Natural killer cell (primary cell): Measurements from ENCODE around the gene MICAL2. TPM values are rescaled to one million over a fixed set of nuclear protein-coding genes. Genes with fewer than 3 reads are reported as not detected.

Experiments
- ATAC-seq, 3 donors: fragments of 150-1000 bp in 2 of 3; fragments of 200-7000 bp in 1 of 3; cut with Tn5 transposase; 1 replicate in 1 of 3; 2 replicates in 2 of 3; pipeline ENCODE4 v1.10.0; 2021; ENCODE audit warnings: mild to moderate bottlenecking in 2 of 3, moderate library complexity in 2 of 3
- DNase-seq, 2 donors: peaks; one replicate each; pipeline versions ENCODE4 v3.0.0 to v3.0.0-alpha.2; 2013 to 2021; ENCODE audit warnings: mixed read lengths in 1 of 2
- H3K27ac ChIP-seq: one replicate; pipeline ENCODE4 v1.5.1; 2013; ENCODE audit warnings: mild to moderate bottlenecking, low read length
- H3K27me3 ChIP-seq: one replicate; pipeline ENCODE4 v1.6.1; 2013; ENCODE audit warnings: low read length; ENCODE audit not compliant: control insufficient read depth, insufficient read depth
- H3K36me3 ChIP-seq: one replicate; pipeline ENCODE4 v1.6.1; 2013; ENCODE audit warnings: low read length; ENCODE audit not compliant: control insufficient read depth, insufficient read depth
- H3K4me1 ChIP-seq: one replicate; pipeline ENCODE4 v1.6.1; 2013; ENCODE audit warnings: low read length; ENCODE audit not compliant: control insufficient read depth, insufficient read depth
- H3K4me3 ChIP-seq: one replicate; pipeline ENCODE4 v1.5.1; 2013; ENCODE audit warnings: low read length
- H3K9me3 ChIP-seq: one replicate; pipeline ENCODE4 v1.6.1; 2013; ENCODE audit warnings: low read length; ENCODE audit not compliant: control insufficient read depth, insufficient read depth
- H3K27ac Mint-ChIP-seq, 2 donors: one replicate each; pipeline ENCODE4 v1.8.0; 2022; ENCODE audit warnings: mild to moderate bottlenecking in 2 of 2, mixed read lengths in 2 of 2, moderate library complexity in 1 of 2
- H3K27me3 Mint-ChIP-seq, 2 donors: one replicate each; pipeline ENCODE4 v1.8.0; 2022; ENCODE audit warnings: low read depth in 2 of 2, mixed read lengths in 2 of 2
- H3K36me3 Mint-ChIP-seq: one replicate; pipeline ENCODE4 v1.8.0; 2022; ENCODE audit warnings: mixed read lengths
- H3K4me1 Mint-ChIP-seq, 2 donors: one replicate each; pipeline ENCODE4 v1.8.0; 2022; ENCODE audit warnings: mixed read lengths in 2 of 2
- H3K4me3 Mint-ChIP-seq: one replicate; pipeline ENCODE4 v1.8.0; 2022; ENCODE audit warnings: mild to moderate bottlenecking, moderate library complexity, mixed read lengths
- H3K9me3 Mint-ChIP-seq, 2 donors: one replicate each; pipeline ENCODE4 v1.8.0; 2022; ENCODE audit warnings: mixed read lengths in 2 of 2
- WGBS: methylation state at CpG from one replicate; pipeline ENCODE4 v1.1.7; 2013; ENCODE audit warnings: missing lambda C conversion rate; ENCODE audit not compliant: insufficient coverage; 5-methylcytosine and 5-hydroxymethylcytosine counted together
- intact Hi-C: fragments of 100-400 bp; cut with micrococcal nuclease; formaldehyde crosslinking; loops from one replicate; pipeline ENCODE4 v1.14.2; 2022
- total RNA-seq, 4 donors: library from RNA; stranded (reverse); fragments of 120-200 nt in 1 of 4; gene quantifications; one replicate each; pipeline versions ENCODE4 v1.2.3 to v1.2.4, GENCODE V29; 2013 to 2022
- TF ChIP-seq, protein P1 (sequence below): fragments of 200-600 bp; IDR thresholded peaks from one replicate; pipeline ENCODE4 v1.8.0; 2022; ENCODE audit warnings: antibody characterized with exemption

Gene MICAL2
- total RNA-seq, 3 donors from 2014 or later (not counting 1 experiment from before 2014, with no cell fraction given) = 54.6 to 68.6 (median 57.4) TPM

DNA sequence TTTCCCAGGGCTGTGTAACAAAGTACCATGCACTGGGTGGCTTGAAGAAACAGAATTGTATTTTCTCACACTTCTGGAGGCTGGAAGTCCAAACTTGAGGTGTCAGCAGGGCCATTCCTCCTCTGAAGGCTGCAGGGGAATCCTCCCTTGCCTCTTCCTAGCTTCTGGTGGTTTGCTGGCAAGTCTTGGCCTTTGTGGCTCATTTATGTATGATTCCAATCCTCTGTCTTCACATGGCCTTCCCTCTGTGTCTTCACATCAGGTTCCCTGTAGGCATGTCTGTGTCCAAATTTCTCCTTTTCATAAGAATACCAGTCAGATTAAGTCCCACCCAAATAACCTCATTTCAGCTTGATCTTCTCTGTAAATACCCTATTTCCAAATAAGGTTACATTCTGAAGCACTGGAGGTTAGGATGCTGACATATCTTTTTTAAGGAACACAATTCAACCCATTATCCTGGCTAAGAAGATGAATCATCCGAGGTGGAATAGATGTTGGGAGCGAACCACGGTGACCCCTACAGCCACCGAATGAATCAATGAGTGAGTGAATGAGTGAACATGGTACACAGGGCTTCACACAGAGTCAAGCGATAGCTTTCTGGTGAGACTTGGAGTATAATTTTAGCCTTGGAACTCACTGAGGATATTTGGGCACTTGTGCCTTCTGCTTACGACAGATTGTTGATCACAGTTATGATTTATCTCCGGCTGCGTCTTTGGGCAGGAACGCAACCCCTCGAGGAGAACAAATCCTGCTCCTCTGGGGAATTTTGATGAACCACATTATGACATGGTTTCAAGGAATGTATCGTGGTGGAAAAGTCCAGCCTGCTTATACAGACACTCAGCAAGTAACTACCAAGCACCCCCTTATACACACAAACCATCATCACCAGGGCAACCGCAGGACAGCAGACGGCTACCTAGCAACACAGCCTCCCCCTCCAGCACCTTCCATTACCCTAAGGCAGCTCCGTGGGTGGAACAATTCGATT, 34.3 kb upstream of the MICAL2 start:
- ATAC-seq (no peak), DNase-seq (no peak)
- TF ChIP-seq, protein P1, sequence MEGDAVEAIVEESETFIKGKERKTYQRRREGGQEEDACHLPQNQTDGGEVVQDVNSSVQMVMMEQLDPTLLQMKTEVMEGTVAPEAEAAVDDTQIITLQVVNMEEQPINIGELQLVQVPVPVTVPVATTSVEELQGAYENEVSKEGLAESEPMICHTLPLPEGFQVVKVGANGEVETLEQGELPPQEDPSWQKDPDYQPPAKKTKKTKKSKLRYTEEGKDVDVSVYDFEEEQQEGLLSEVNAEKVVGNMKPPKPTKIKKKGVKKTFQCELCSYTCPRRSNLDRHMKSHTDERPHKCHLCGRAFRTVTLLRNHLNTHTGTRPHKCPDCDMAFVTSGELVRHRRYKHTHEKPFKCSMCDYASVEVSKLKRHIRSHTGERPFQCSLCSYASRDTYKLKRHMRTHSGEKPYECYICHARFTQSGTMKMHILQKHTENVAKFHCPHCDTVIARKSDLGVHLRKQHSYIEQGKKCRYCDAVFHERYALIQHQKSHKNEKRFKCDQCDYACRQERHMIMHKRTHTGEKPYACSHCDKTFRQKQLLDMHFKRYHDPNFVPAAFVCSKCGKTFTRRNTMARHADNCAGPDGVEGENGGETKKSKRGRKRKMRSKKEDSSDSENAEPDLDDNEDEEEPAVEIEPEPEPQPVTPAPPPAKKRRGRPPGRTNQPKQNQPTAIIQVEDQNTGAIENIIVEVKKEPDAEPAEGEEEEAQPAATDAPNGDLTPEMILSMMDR = no peak
- H3K27ac Mint-ChIP-seq = no peak overlapping the region
- no peaks in the 10 kb centered on the region for H3K36me3 ChIP-seq
- intact Hi-C loops = no loop called here
- H3K9me3 ChIP-seq = no peaks in the 10 kb centered on the region
- H3K27me3 Mint-ChIP-seq = peaks cover 16 to 41% of the 10 kb centered on the region in 2 donors
- 95% methylated on average over 15 of the region's 15 CpGs for WGBS
- no peak overlapping the region for H3K4me3 Mint-ChIP-seq
- peaks cover 4% of the 10 kb centered on the region for H3K4me1 ChIP-seq
- no peaks in the 10 kb centered on the region for H3K36me3 Mint-ChIP-seq
- H3K4me1 Mint-ChIP-seq = peaks cover 4 to 6% of the 10 kb centered on the region in 2 donors
- no peaks in the 10 kb centered on the region for H3K27me3 ChIP-seq
- H3K4me3 ChIP-seq = no peak overlapping the region
- H3K9me3 Mint-ChIP-seq = no peaks in the 10 kb centered on the region
- no peak overlapping the region for H3K27ac ChIP-seq

DNA sequence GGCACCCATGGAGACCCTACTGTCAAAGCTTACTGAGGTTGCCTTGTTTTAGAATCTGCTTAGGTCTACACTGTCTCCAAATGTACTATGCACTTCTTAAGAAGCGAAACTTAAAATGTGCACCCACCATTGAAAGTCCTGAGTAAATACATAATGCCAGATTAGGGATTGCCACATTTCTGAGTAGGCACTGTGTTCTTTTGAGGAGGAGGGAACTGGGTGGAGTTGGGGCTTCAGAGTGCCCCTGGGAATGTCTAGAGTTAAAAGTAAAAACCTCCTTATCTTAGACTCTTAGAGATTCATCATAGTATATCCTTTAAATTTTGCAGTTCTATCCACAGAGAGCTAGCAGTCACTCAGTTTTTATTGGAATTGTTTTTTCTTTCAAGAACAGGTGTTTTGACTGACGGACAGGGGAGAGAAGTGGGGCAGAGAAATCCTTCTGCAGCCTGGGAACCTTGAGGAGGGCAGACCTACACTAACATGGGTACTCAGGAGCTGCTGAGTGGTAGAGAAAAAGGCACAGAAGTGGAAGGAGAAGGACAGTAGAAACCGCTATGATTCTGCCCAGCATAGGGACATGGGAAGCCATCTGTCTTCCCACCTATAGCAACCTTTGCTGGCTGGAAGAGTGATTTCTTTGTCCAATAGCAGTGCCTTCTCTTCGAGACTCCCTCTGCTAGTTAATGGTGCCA, 33.4 kb upstream of the MICAL2 start:
- Histone ChIP-seq H3K9me3 (no peaks in the 10 kb centered on the region), H3K27ac (no peak overlapping the region), H3K36me3 (no peaks in the 10 kb centered on the region), H3K4me1 (no peaks in the 10 kb centered on the region), H3K27me3 (no peaks in the 10 kb centered on the region), H3K4me3 (no peak overlapping the region)
- Mint-ChIP-seq H3K4me3 (no peak overlapping the region), H3K27me3 (peaks cover 16 to 41% of the 10 kb centered on the region in 2 donors), H3K9me3 (no peaks in the 10 kb centered on the region), H3K4me1 (no peaks in the 10 kb centered on the region), H3K27ac (no peak overlapping the region), H3K36me3 (no peaks in the 10 kb centered on the region)
- TF ChIP-seq, protein P1 = no peak
- no peak for DNase-seq
- WGBS = 93% methylated on average over 4 of the region's 4 CpGs
- no peak for ATAC-seq
- intact Hi-C loops = no loop called here

DNA sequence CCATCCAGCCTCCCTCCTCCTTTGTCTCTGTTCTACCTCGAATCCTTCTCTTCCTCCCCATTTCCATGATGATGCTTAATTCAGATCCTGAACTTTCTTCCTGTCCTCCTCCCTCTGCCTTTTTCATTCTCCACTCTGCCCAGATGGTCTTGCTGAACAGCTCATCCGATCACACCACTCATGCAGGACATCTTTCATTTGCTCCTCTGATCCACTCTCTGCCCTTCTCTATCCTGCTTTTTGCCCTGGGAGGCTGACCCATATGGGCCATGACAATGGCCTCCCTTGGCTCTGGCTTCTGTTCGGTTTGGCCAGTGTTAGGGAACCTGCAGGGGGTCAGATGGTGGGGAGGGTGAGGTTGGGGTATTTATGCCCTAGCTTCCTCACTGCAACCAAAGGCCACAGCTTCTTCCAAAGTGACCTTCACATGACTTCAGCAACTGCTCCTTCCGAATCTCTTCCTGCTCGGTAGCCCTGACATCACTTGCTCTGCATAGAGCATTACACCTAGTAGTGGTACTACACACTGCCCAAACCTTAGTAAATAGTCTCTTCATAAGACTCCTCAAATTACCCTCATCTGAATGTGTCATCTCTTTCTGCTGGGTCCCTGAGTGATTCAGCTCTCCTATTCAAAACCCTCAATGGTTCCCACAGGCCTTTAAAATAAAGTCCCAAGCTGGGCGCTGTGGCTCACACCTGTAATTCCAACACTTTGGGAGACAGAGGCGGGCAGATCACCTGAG, 32.7 kb upstream of the MICAL2 start:
- Histone ChIP-seq H3K9me3 (no peaks in the 10 kb centered on the region), H3K4me3 (no peak overlapping the region), H3K36me3 (no peaks in the 10 kb centered on the region), H3K27ac (no peak overlapping the region), H3K27me3 (no peaks in the 10 kb centered on the region), H3K4me1 (no peaks in the 10 kb centered on the region)
- DNase-seq = no peak
- WGBS = 96% methylated on average over 6 of the region's 7 CpGs
- intact Hi-C loops = no loop called here
- Mint-ChIP-seq H3K4me1 (no peaks in the 10 kb centered on the region), H3K27ac (no peak overlapping the region), H3K27me3 (peaks cover 16 to 37% of the 10 kb centered on the region in 2 donors), H3K9me3 (no peaks in the 10 kb centered on the region), H3K36me3 (no peaks in the 10 kb centered on the region), H3K4me3 (no peak overlapping the region)
- TF ChIP-seq, protein P1 = no peak
- ATAC-seq = no peak
